ENCODE results near the gene PANX3. TPM values are rescaled to one million over a fixed set of nuclear protein-coding genes. Genes with fewer than 3 reads are reported as not detected.

The PANX3 gene
- total and polyA plus RNA-seq, 9 of the 15 experiments (the other 6 are each of a cell fraction or from before 2014, with no cell fraction given): 0.09 to 0.69 (median 0.39) TPM

DNA sequence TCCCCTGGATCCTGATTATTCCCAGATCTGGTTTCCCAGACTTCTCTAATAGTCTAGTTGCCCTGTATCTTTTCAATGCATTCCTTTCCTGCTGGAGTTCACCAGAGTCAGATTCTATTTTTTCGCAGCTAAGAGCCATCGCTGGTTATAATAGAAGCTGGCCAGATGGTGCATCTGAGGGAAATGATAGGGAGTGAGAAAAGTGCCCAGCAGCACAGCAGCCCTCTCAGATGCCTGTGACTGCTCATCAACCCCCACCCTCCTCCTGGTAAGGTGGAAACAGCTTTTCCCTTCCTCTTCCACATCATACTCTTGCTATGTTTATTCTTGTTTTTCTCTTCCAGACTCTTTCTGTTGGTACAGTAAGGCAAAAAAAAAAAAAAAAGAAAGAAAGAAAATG, 28.7 kb upstream of the PANX3 start:
- BruUV-seq (replicated peaks): no TSS peak
- CTCF ChIA-PET (ENCODE audit: low intra/inter-chr PET ratio): no interaction called here
- H3K27me3 ChIP-seq (ENCODE audit: control insufficient read depth in 2 of 2, insufficient read depth in 2 of 2, low read length in 2 of 2): no peaks in the 10 kb centered on the region
- in situ Hi-C loops (cut with MboI) (loop anchor here (25.0 kb wide), 1 partner anchor 520 kb away; no protein-coding TSS in a partner anchor), intact Hi-C loops (cut with micrococcal nuclease) (loop anchor here (10.0 kb wide), 1 partner anchor 388 kb away; no protein-coding TSS in a partner anchor)
- ATAC-seq: no peak
- no peak for FAIRE-seq
- no peaks in the 10 kb centered on the region for H3K9me1 ChIP-seq (ENCODE audit: control insufficient read depth, insufficient read depth, low read length)
- no peak overlapping the region for H3K9ac ChIP-seq (ENCODE audit: insufficient read depth in 1 of 2, low read depth in 2 of 2, low read length in 2 of 2)
- no peak overlapping the region for H3K27ac ChIP-seq (ENCODE audit: extremely low read depth, low read depth, low read length)
- H3K79me2 ChIP-seq (ENCODE audit: control insufficient read depth, insufficient read depth, low read length): no peaks in the 10 kb centered on the region
- no peak overlapping the region for H2AFZ ChIP-seq (ENCODE audit: low read depth, low read length)
- H3K4me2 ChIP-seq (ENCODE audit: insufficient read depth, low read length): no peak overlapping the region
- H3K4me1 ChIP-seq (replicated peaks in 1 of 2; ENCODE audit: control insufficient read depth in 2 of 2, insufficient read depth in 2 of 2, low read length in 2 of 2): peaks cover 0 to 5% of the 10 kb centered on the region in 2 experiments; a peak in 3 of 5 replicates
- POLR2A ChIA-PET: no interaction called here
- 17% methylated on average over 2 of the region's 2 CpGs for WGBS (ENCODE audit: insufficient coverage, low coverage, missing lambda C conversion rate)
- H3K9me3 ChIP-seq (replicated peaks; ENCODE audit: control insufficient read depth, insufficient read depth, low read depth, low read length): no peaks in the 10 kb centered on the region
- no peaks in the 10 kb centered on the region for H4K20me1 ChIP-seq (replicated peaks; ENCODE audit: control insufficient read depth, insufficient read depth, low read length)
- no peak overlapping the region for H3K4me3 ChIP-seq
- no peaks in the 10 kb centered on the region for H3K36me3 ChIP-seq (ENCODE audit: control insufficient read depth, insufficient read depth, low read length)
- no peak for DNase-seq (ENCODE audit: extremely low read depth in 1 of 4, low spot score in 3 of 4)
- TF ChIP-seq, protein P1, sequence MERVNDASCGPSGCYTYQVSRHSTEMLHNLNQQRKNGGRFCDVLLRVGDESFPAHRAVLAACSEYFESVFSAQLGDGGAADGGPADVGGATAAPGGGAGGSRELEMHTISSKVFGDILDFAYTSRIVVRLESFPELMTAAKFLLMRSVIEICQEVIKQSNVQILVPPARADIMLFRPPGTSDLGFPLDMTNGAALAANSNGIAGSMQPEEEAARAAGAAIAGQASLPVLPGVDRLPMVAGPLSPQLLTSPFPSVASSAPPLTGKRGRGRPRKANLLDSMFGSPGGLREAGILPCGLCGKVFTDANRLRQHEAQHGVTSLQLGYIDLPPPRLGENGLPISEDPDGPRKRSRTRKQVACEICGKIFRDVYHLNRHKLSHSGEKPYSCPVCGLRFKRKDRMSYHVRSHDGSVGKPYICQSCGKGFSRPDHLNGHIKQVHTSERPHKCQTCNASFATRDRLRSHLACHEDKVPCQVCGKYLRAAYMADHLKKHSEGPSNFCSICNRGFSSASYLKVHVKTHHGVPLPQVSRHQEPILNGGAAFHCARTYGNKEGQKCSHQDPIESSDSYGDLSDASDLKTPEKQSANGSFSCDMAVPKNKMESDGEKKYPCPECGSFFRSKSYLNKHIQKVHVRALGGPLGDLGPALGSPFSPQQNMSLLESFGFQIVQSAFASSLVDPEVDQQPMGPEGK (CRISPR knock-in tag; IDR thresholded peaks at IDR 0.05; ENCODE audit: borderline replicate concordance): no peak
- TF ChIP-seq NR1H2 (CRISPR knock-in tag; IDR thresholded peaks at IDR 0.05) (no peak), POLR3G (IDR thresholded peaks at IDR 0.05; ENCODE audit: extremely low read depth, insufficient read length, insufficient replicate concordance) (no peak), CAMTA2 (CRISPR knock-in tag; conservative IDR thresholded peaks at IDR 0.05) (no peak), PRMT5 (CRISPR knock-in tag; IDR thresholded peaks at IDR 0.05) (no peak), ZNF311 (CRISPR knock-in tag; IDR thresholded peaks at IDR 0.05) (no peak), SREBF1 (IDR thresholded peaks at IDR 0.05; ENCODE audit: borderline replicate concordance, low read depth, low read length) (no peak), CC2D1A (IDR thresholded peaks at IDR 0.05) (no peak)
- TF ChIP-seq, protein P2, sequence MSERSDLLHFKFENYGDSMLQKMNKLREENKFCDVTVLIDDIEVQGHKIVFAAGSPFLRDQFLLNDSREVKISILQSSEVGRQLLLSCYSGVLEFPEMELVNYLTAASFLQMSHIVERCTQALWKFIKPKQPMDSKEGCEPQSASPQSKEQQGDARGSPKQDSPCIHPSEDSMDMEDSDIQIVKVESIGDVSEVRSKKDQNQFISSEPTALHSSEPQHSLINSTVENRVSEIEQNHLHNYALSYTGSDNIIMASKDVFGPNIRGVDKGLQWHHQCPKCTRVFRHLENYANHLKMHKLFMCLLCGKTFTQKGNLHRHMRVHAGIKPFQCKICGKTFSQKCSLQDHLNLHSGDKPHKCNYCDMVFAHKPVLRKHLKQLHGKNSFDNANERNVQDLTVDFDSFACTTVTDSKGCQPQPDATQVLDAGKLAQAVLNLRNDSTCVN (CRISPR knock-in tag; IDR thresholded peaks at IDR 0.05): no peak
- TF ChIP-seq, protein P3, sequence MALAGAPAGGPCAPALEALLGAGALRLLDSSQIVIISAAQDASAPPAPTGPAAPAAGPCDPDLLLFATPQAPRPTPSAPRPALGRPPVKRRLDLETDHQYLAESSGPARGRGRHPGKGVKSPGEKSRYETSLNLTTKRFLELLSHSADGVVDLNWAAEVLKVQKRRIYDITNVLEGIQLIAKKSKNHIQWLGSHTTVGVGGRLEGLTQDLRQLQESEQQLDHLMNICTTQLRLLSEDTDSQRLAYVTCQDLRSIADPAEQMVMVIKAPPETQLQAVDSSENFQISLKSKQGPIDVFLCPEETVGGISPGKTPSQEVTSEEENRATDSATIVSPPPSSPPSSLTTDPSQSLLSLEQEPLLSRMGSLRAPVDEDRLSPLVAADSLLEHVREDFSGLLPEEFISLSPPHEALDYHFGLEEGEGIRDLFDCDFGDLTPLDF (CRISPR knock-in tag; IDR thresholded peaks at IDR 0.05): no peak
- TF ChIP-seq, protein P4, sequence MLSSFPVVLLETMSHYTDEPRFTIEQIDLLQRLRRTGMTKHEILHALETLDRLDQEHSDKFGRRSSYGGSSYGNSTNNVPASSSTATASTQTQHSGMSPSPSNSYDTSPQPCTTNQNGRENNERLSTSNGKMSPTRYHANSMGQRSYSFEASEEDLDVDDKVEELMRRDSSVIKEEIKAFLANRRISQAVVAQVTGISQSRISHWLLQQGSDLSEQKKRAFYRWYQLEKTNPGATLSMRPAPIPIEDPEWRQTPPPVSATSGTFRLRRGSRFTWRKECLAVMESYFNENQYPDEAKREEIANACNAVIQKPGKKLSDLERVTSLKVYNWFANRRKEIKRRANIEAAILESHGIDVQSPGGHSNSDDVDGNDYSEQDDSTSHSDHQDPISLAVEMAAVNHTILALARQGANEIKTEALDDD (IDR thresholded peaks at IDR 0.05): no peak
- TF ChIP-seq, protein P5, sequence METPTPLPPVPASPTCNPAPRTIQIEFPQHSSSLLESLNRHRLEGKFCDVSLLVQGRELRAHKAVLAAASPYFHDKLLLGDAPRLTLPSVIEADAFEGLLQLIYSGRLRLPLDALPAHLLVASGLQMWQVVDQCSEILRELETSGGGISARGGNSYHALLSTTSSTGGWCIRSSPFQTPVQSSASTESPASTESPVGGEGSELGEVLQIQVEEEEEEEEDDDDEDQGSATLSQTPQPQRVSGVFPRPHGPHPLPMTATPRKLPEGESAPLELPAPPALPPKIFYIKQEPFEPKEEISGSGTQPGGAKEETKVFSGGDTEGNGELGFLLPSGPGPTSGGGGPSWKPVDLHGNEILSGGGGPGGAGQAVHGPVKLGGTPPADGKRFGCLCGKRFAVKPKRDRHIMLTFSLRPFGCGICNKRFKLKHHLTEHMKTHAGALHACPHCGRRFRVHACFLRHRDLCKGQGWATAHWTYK (CRISPR knock-in tag; IDR thresholded peaks at IDR 0.05): no peak
- TF ChIP-seq, protein P6, sequence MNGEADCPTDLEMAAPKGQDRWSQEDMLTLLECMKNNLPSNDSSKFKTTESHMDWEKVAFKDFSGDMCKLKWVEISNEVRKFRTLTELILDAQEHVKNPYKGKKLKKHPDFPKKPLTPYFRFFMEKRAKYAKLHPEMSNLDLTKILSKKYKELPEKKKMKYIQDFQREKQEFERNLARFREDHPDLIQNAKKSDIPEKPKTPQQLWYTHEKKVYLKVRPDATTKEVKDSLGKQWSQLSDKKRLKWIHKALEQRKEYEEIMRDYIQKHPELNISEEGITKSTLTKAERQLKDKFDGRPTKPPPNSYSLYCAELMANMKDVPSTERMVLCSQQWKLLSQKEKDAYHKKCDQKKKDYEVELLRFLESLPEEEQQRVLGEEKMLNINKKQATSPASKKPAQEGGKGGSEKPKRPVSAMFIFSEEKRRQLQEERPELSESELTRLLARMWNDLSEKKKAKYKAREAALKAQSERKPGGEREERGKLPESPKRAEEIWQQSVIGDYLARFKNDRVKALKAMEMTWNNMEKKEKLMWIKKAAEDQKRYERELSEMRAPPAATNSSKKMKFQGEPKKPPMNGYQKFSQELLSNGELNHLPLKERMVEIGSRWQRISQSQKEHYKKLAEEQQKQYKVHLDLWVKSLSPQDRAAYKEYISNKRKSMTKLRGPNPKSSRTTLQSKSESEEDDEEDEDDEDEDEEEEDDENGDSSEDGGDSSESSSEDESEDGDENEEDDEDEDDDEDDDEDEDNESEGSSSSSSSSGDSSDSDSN (IDR thresholded peaks at IDR 0.05; ENCODE audit: borderline replicate concordance in 1 of 2, low read depth in 2 of 2, low read length in 2 of 2): no peak

Measured in K562 (cell line).